HepG2 (cell line): ENCODE data around the gene FABP1. TPM values are rescaled to one million over a fixed set of nuclear protein-coding genes. Genes with fewer than 3 reads are reported as not detected.

ENCODE experiments used
- ATAC-seq: fragments of 200-7000 bp; cut with Tn5 transposase; 3 replicates; pipeline ENCODE4 v1.9.1; 2020; ENCODE audit warnings: mild to moderate bottlenecking, moderate library complexity
- BruUV-seq: library from RNA; stranded (reverse); fragments of 400-500 nt; replicated peaks from 2 replicates; lab custom pipeline; 2021; lab: Mats Ljungman, UMichigan
- CTCF ChIA-PET: fragments of 300-600 bp; formaldehyde crosslinking; extraction: SDS; loops from one replicate; lab custom pipeline; 2021; ENCODE audit warnings: low total read pairs, inconsistent platforms, low intra/inter-chr PET ratio; lab: Yijun Ruan, JAX
- POLR2A ChIA-PET: fragments of 350-600 bp; sonication (Branson Sonifier 250); formaldehyde crosslinking; loops from one replicate; lab custom pipeline; 2020; ENCODE audit warnings: antibody characterized with exemption, inconsistent platforms; lab: Yijun Ruan, JAX
- DNase-seq: peaks from one replicate; pipeline ENCODE4 v3.0.0-alpha.2; 2015; ENCODE audit warnings: low spot score
- FAIRE-seq: peaks from 3 replicates; lab custom pipeline; 2011; peaks lifted over from hg19 to GRCh38; lab: Jason Lieb, UNC
- H2AFZ ChIP-seq: one replicate; pipeline ENCODE4 v1.6.1; 2011; ENCODE audit warnings: low read length, inconsistent platforms
- H3K27ac ChIP-seq: fragments of 300-600 bp; 3 replicates; pipeline ENCODE4 v1.8.0; 2011; ENCODE audit warnings: mixed run types, mild to moderate bottlenecking, mixed read lengths, low read length, inconsistent platforms; ENCODE audit not compliant: insufficient read depth; ENCODE audit errors: extremely low read length
- H3K27me3 ChIP-seq, 2 experiments: fragments of 200-600 bp in 1 of 2; 2 replicates in 1 of 2; 3 replicates in 1 of 2; pipeline versions ENCODE4 v1.6.0 to v1.8.0; 2011; ENCODE audit warnings: low read length in 2 of 2, mild to moderate bottlenecking in 2 of 2, moderate library complexity in 2 of 2, inconsistent platforms in 1 of 2; ENCODE audit not compliant: insufficient read depth in 2 of 2, control insufficient read depth in 1 of 2
- H3K36me3 ChIP-seq, 2 experiments: fragments of 200-600 bp in 1 of 2; replicated peaks in 1 of 2; 2 replicates in 1 of 2; 3 replicates in 1 of 2; pipeline versions ENCODE4 v1.5.1 to v1.8.0; 2011; ENCODE audit warnings: low read length in 2 of 2, inconsistent platforms in 1 of 2; ENCODE audit not compliant: insufficient read depth in 2 of 2, control insufficient read depth in 1 of 2
- H3K4me1 ChIP-seq: 2 replicates; pipeline ENCODE4 v1.5.1; 2012; ENCODE audit warnings: low read length, inconsistent platforms; ENCODE audit not compliant: insufficient read depth
- H3K4me2 ChIP-seq: 2 replicates; pipeline ENCODE4 v1.6.0; 2011; ENCODE audit warnings: low read depth, low read length, inconsistent platforms
- H3K4me3 ChIP-seq, 3 experiments: fragments of 200-600 bp in 1 of 3; sonication (generic), shearing (Covaris generic) in 1 of 3; replicated peaks in 1 of 3; 2 replicates each; pipeline ENCODE4 v1.5.1; 2011 to 2016; ENCODE audit warnings: low read length in 3 of 3, inconsistent platforms in 2 of 3, low read depth in 2 of 3, mild to moderate bottlenecking in 2 of 3, control low read depth in 1 of 3, mixed read lengths in 1 of 3; ENCODE audit not compliant: insufficient read depth in 1 of 3
- H3K79me2 ChIP-seq: one replicate; pipeline ENCODE4 v1.6.1; 2011; ENCODE audit warnings: low read length, inconsistent platforms; ENCODE audit not compliant: insufficient read depth
- H3K9ac ChIP-seq: 2 replicates; pipeline ENCODE4 v1.6.0; 2011; ENCODE audit warnings: mild to moderate bottlenecking, low read depth, low read length, inconsistent platforms; ENCODE audit not compliant: insufficient read depth
- H3K9me3 ChIP-seq: 2 replicates; pipeline ENCODE4 v1.5.1; 2012; ENCODE audit warnings: mild to moderate bottlenecking, low read length
- H4K20me1 ChIP-seq: 2 replicates; pipeline ENCODE4 v1.6.0; 2011; ENCODE audit warnings: inconsistent platforms, mild to moderate bottlenecking, low read length, moderate library complexity; ENCODE audit not compliant: insufficient read depth
- CENPX ChIP-seq: sonication (generic); formaldehyde crosslinking; IDR thresholded peaks from 2 replicates; pipeline ENCODE4 v1.9.0; 2021; ENCODE audit warnings: mild to moderate bottlenecking, missing genetic modification reagents, moderate library complexity
- HNRNPUL1 ChIP-seq: fragments of 200-400 bp; formaldehyde crosslinking; IDR thresholded peaks from 2 replicates; pipeline ENCODE4 v1.6.1; 2017; ENCODE audit warnings: low read depth, mild to moderate bottlenecking, low read length, moderate library complexity
- MEF2D ChIP-seq: sonication (generic); formaldehyde crosslinking; IDR thresholded peaks from 2 replicates; pipeline ENCODE4 v1.5.1; 2020; ENCODE audit warnings: mild to moderate bottlenecking, missing genetic modification reagents
- NPAS2 ChIP-seq: sonication (generic); formaldehyde crosslinking; IDR thresholded peaks from 2 replicates; pipeline ENCODE4 v1.8.0; 2022; ENCODE audit warnings: mild to moderate bottlenecking, missing genetic modification reagents, borderline replicate concordance
- ZBED4 ChIP-seq: sonication (generic); formaldehyde crosslinking; IDR thresholded peaks from 2 replicates; pipeline ENCODE4 v1.4.0; 2020; ENCODE audit warnings: missing genetic modification reagents, borderline replicate concordance
- ZKSCAN5 ChIP-seq: sonication (generic); formaldehyde crosslinking; IDR thresholded peaks from 2 replicates; pipeline ENCODE4 v1.5.1; 2020; ENCODE audit warnings: mild to moderate bottlenecking, missing genetic modification reagents
- ZNF431 ChIP-seq: sonication (generic); formaldehyde crosslinking; IDR thresholded peaks from 2 replicates; pipeline ENCODE4 v1.9.0; 2022; ENCODE audit warnings: missing genetic modification reagents, low read depth, mild to moderate bottlenecking, borderline replicate concordance
- ZNF557 ChIP-seq: sonication (generic); formaldehyde crosslinking; IDR thresholded peaks from 2 replicates; pipeline ENCODE4 v1.4.0; 2020; ENCODE audit warnings: missing genetic modification reagents
- ZNF589 ChIP-seq: sonication (generic); formaldehyde crosslinking; conservative IDR thresholded peaks from 2 replicates; pipeline ENCODE4 v1.8.0; 2022; ENCODE audit warnings: mild to moderate bottlenecking, moderate library complexity, missing genetic modification reagents
- WGBS: methylation state at CpG from one replicate; pipeline ENCODE4 v1.1.6; 2017; ENCODE audit warnings: low lambda C conversion rate; 5-methylcytosine and 5-hydroxymethylcytosine counted together
- in situ Hi-C: cut with HindIII; loops from 2 replicates; pipeline ENCODE4 v1.10.0; 2017; ENCODE audit warnings: low pct_unique_long_range_greater_than_20kb; ENCODE audit not compliant: extremely low pct_ligation_motif_present
- intact Hi-C: fragments of 100-400 bp; cut with micrococcal nuclease; formaldehyde crosslinking; loops from one replicate; pipeline ENCODE4 v1.10.0; 2022; ENCODE audit not compliant: unreplicated experiment
- polyA plus RNA-seq, 8 experiments: library from polyadenylated mRNA; depleted of rRNA in 3 of 8; stranded (reverse) in 7 of 8; unstranded in 1 of 8; fragments of >200 nt; fragmentation: Illumina TruSeq in 4 of 8; extraction: Trizol in 4 of 8; gene quantifications; 2 replicates each; pipeline versions ENCODE4 v1.2.1 to v1.2.3, GENCODE V29; 2011 to 2016; ENCODE audit warnings: low read depth in 4 of 8, missing spikeins in 1 of 8, mixed read lengths in 1 of 8; ENCODE audit not compliant: insufficient read depth in 1 of 8
- total RNA-seq, 5 experiments: library from RNA; depleted of rRNA; stranded (reverse); fragments of >200 nt; fragmentation: Illumina TruSeq; extraction: Trizol; gene quantifications; 2 replicates each; pipeline ENCODE4 v1.2.3, GENCODE V29; 2016; ENCODE audit warnings: low read depth in 1 of 5
- TF ChIP-seq, protein P1 (sequence below): IDR thresholded peaks from 2 replicates; pipeline ENCODE4 v1.6.1; 2016; ENCODE audit warnings: missing compliant biosample characterization, missing genetic modification reagents, borderline replicate concordance
- TF ChIP-seq, protein P2 (sequence below): sonication (generic); formaldehyde crosslinking; IDR thresholded peaks from 2 replicates; pipeline ENCODE4 v1.5.0; 2020; ENCODE audit warnings: missing genetic modification reagents

FABP1 gene
- total and polyA plus RNA-seq, 2 of the 13 experiments (the other 11 are each of a cell fraction or from before 2014, with no cell fraction given) = 644 to 1,608 TPM

DNA sequence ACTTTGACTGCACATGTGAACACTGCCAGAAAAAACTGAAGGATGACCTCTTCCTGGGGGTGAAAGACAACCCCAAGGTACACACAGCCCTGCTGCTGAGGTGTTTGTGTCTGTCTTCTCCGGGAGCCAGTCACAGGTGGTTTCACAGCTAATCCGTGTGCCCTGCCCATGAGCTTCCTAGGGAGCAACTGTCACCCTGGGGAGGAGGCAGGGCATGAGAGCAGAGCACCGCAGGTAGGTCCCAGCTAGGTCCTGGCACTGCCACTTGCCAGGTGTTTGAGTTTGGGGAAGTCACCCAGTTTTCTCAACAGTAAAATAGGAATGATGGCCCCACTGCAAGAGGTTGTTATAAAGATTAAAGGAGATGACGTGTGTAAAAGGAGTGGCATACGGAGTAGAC, 31.2 kb downstream of the FABP1 start:
- H4K20me1 ChIP-seq = no peaks in the 10 kb centered on the region
- no peak overlapping the region for H2AFZ ChIP-seq
- CTCF ChIA-PET = interaction anchor here (1.1 kb wide), 1 partner anchor 63 kb away, joined by 3 read pairs; no protein-coding TSS in a partner anchor
- no peak overlapping the region for H3K27ac ChIP-seq
- H3K9ac ChIP-seq = no peak overlapping the region
- FAIRE-seq = no peak
- H3K4me2 ChIP-seq = no peak overlapping the region
- intact Hi-C loops (loop anchor here (2.0 kb wide), 1 partner anchor 64 kb away; no protein-coding TSS in a partner anchor), in situ Hi-C loops (no loop called here)
- TF ChIP-seq ZKSCAN5 (CRISPR knock-in tag) = no peak
- no peak for TF ChIP-seq ZNF589 (CRISPR knock-in tag)
- TF ChIP-seq, protein P1, sequence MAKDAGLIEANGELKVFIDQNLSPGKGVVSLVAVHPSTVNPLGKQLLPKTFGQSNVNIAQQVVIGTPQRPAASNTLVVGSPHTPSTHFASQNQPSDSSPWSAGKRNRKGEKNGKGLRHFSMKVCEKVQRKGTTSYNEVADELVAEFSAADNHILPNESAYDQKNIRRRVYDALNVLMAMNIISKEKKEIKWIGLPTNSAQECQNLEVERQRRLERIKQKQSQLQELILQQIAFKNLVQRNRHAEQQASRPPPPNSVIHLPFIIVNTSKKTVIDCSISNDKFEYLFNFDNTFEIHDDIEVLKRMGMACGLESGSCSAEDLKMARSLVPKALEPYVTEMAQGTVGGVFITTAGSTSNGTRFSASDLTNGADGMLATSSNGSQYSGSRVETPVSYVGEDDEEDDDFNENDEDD (CRISPR knock-in tag) = no peak
- TF ChIP-seq ZBED4 (CRISPR knock-in tag) = no peak
- TF ChIP-seq, protein P2, sequence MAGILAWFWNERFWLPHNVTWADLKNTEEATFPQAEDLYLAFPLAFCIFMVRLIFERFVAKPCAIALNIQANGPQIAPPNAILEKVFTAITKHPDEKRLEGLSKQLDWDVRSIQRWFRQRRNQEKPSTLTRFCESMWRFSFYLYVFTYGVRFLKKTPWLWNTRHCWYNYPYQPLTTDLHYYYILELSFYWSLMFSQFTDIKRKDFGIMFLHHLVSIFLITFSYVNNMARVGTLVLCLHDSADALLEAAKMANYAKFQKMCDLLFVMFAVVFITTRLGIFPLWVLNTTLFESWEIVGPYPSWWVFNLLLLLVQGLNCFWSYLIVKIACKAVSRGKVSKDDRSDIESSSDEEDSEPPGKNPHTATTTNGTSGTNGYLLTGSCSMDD (CRISPR knock-in tag) = no peak
- TF ChIP-seq ZNF557 (CRISPR knock-in tag) = no peak
- no peak for TF ChIP-seq NPAS2 (CRISPR knock-in tag)
- no peak for TF ChIP-seq CENPX (CRISPR knock-in tag)
- no peak for TF ChIP-seq MEF2D (CRISPR knock-in tag)
- no peak for TF ChIP-seq ZNF431 (CRISPR knock-in tag)
- TF ChIP-seq HNRNPUL1 = no peak
- H3K9me3 ChIP-seq = no peaks in the 10 kb centered on the region
- H3K36me3 ChIP-seq = no peaks in the 10 kb centered on the region
- POLR2A ChIA-PET = no interaction called here
- H3K4me3 ChIP-seq = no peak overlapping the region
- peaks cover 7% of the 10 kb centered on the region for H3K4me1 ChIP-seq
- ATAC-seq = no peak
- no peaks in the 10 kb centered on the region for H3K79me2 ChIP-seq
- H3K27me3 ChIP-seq = peaks cover 3 to 32% of the 10 kb centered on the region in 2 experiments; a peak in 3 of 5 replicates
- DNase-seq = no peak
- 50% methylated on average over 5 of the region's 5 CpGs for WGBS
- BruUV-seq = no TSS peak
